ENCODE measurements around the gene ZSWIM1. TPM values are rescaled to one million over a fixed set of nuclear protein-coding genes. Genes with fewer than 3 reads are reported as not detected.
A peak's percentile ranks its signal among the peaks of the same experiment; 100 is the strongest.

Gene ZSWIM1
- total and polyA plus RNA-seq, 10 of the 15 experiments (the other 5 are each of a cell fraction or from before 2014, with no cell fraction given), result 2.4 to 16.0 (median 9.8) TPM

DNA sequence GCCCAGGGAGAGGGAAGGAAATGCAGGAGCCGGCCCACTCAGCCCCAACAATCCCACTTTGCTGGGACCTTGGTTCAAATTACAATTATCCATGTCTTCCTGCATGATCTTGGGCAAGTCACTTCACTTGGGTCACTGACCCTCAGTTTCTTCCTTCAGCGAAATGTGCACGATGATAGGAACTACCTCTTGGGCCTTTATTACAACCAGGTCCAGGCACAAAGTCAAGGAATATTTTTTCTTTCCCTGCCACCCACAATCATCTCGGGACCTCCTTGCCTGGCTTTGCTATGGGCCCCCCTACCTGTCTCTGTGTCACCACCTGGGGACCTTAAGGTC, 31.3 kb downstream of the ZSWIM1 start (continued):
- TF ChIP-seq ZBTB40 (IDR thresholded peaks at IDR 0.05; ENCODE audit: borderline replicate concordance), result no peak
- no peak for TF ChIP-seq CEBPB (IDR thresholded peaks at IDR 0.05; ENCODE audit: borderline replicate concordance in 1 of 2, low read depth in 2 of 2, low read length in 2 of 2)
- TF ChIP-seq SREBF1 (IDR thresholded peaks at IDR 0.05; ENCODE audit: low read length), result no peak
- TF ChIP-seq, protein P1, sequence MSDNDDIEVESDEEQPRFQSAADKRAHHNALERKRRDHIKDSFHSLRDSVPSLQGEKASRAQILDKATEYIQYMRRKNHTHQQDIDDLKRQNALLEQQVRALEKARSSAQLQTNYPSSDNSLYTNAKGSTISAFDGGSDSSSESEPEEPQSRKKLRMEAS (IDR thresholded peaks at IDR 0.05; ENCODE audit: low read depth, low read length), result no peak

DNA sequence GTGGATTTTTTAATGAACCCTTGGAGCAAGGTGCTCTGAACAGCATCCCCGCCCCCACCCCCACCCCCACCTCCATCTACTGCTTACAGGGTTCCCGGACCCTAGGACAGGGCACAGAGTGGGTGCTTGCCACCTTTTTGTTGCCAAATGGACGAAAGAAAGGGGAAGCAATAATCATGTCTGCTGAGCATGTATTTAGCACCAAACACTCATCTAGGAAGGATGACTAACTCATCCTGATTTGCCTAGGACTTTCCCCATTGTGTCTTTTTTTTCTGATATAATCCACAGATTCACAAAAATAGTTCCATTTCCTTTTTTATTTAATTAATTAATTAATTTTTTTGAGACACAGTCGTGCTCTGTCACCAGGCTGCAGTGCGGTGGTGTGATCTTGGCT, 32.1 kb downstream of the ZSWIM1 start:
- POLR2A ChIA-PET, result no interaction called here
- H3K9ac ChIP-seq (ENCODE audit: control insufficient read depth, insufficient read depth, low read length), result no peak overlapping the region
- SMC1A ChIA-PET (ENCODE audit: uncharacterized antibody, unreplicated experiment), result no interaction called here
- intact Hi-C loops (cut with micrococcal nuclease; ENCODE audit: unreplicated experiment), result no loop called here
- no peaks in the 10 kb centered on the region for H4K20me1 ChIP-seq (ENCODE audit: control insufficient read depth, insufficient read depth)
- no peak overlapping the region; the same call in 1 of the 2 replicates for H3K4me2 ChIP-seq (ENCODE audit: control insufficient read depth, insufficient read depth)
- H3K27me3 ChIP-seq (replicated peaks in 1 of 2; ENCODE audit: control insufficient read depth in 2 of 2, insufficient read depth in 2 of 2, low read length in 1 of 2), result no peaks in the 10 kb centered on the region
- in situ Hi-C loops (cut with MboI), result no loop called here
- CTCF ChIA-PET, result no interaction called here
- peak overlapping the region; percentile 41; the same call in 1 of the 2 replicates for H2AFZ ChIP-seq (ENCODE audit: control insufficient read depth, low read depth, low read length)
- no TSS peak for BruUV-seq (replicated peaks)
- FAIRE-seq (peak; percentile 61), DNase-seq (ENCODE audit: low read depth, low spot score) (no peak), ATAC-seq (no peak)
- no peak overlapping the region for H3K4me3 ChIP-seq
- TF ChIP-seq IKZF2 (IDR thresholded peaks at IDR 0.05) (0 out of 4 replicates have a peak, but pooled peaks of 1 of the 2 experiments have one; percentile 24), JUNB (IDR thresholded peaks at IDR 0.05) (peak; percentile 31; the same call in 1 of the 2 replicates), SUPT20H (IDR thresholded peaks at IDR 0.05; ENCODE audit: borderline replicate concordance, control insufficient read depth, low read depth, low read length) (no peak), NFYB (IDR thresholded peaks at IDR 0.05; ENCODE audit: insufficient read depth, low read depth, low read length) (no peak)
- TF ChIP-seq, protein P1 (IDR thresholded peaks at IDR 0.05; ENCODE audit: low read depth, low read length), result no peak
- RAD21 ChIA-PET (ENCODE audit: unreplicated experiment), result no interaction called here
- peaks cover 15% of the 10 kb centered on the region for H3K4me1 ChIP-seq (ENCODE audit: control insufficient read depth, insufficient read depth, low read length)
- no peaks in the 10 kb centered on the region for H3K9me3 ChIP-seq (replicated peaks; ENCODE audit: control insufficient read depth, insufficient read depth, low read length)
- no peaks in the 10 kb centered on the region for H3K79me2 ChIP-seq (ENCODE audit: control insufficient read depth, insufficient read depth, low read length)
- H3K27ac ChIP-seq (ENCODE audit: control insufficient read depth, insufficient read depth), result no peak overlapping the region
- 20% methylated on average over 5 of the region's 5 CpGs for WGBS (ENCODE audit: insufficient coverage, insufficient replicate concordance, low lambda C conversion rate, missing lambda C conversion rate)
- no peaks in the 10 kb centered on the region for H3K36me3 ChIP-seq (ENCODE audit: control insufficient read depth in 2 of 2, insufficient read depth in 2 of 2, low read length in 1 of 2)

Data from GM12878 (cell line).